RWPE1 (cell line): Measurements from ENCODE around the gene SCN2A.

ENCODE experiments used
- CTCF ChIA-PET: fragments of 350-600 bp; sonication (Branson Sonifier 250); formaldehyde crosslinking; extraction: SDS; loops from one replicate; lab custom pipeline; 2021; lab: Yijun Ruan, JAX
- POLR2A ChIA-PET: fragments of 400-600 bp; formaldehyde crosslinking; extraction: SDS; loops from one replicate; lab custom pipeline; 2020; ENCODE audit warnings: antibody characterized with exemption; ENCODE audit not compliant: low non-redundant PET; lab: Yijun Ruan, JAX
- DNase-seq: peaks from one replicate; pipeline ENCODE4 v3.0.0; 2012; ENCODE audit warnings: low spot score
- H3K27ac ChIP-seq: fragments of 450-650 bp; 2 replicates; pipeline ENCODE4 v1.5.1; 2017
- TF ChIP-seq, protein P1 (sequence below): fragments of 450-650 bp; conservative IDR thresholded peaks from 2 replicates; pipeline ENCODE4 v1.5.1; 2017; ENCODE audit warnings: low read depth, mild to moderate bottlenecking

SCN2A gene

DNA sequence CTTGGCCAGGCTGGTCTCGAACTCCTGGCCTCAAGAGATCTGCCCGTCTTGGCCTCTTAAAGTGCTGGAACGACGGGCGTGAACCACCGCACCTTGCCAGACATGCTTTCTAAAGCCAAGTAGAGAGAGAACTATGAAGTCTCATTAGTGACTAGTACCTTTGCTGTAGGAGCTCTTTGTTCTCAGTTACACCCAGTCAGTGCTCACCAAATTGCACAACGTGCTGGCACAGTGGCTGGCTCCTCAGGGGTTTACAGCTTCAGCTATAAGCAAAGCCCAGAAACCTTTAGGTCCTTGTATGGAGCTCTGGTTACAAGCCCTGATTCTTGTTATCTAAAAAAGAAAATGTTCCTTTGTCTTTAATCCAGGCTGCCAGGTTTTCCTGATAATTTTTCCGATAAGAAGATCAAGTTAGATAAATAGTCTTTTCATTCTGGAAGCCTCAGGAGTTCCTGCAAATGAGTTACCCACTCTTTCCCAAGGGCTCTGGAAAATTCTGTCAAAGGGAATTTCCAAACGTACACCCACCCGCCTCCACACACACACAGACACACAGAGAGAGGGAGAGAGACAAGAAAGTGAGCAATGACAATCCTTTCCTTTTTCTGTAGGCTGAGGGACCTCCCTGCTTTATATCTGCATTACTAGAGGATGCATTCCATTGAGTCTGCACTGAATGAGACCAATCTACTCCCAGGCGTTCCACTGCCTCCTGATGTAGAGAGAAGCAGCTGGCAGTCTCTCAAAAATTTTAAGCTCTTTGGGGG lies 130.1 kb downstream of the SCN2A start:
- H3K27ac ChIP-seq: no peak overlapping the region
- peak; percentile 1 for DNase-seq
- TF ChIP-seq, protein P1, sequence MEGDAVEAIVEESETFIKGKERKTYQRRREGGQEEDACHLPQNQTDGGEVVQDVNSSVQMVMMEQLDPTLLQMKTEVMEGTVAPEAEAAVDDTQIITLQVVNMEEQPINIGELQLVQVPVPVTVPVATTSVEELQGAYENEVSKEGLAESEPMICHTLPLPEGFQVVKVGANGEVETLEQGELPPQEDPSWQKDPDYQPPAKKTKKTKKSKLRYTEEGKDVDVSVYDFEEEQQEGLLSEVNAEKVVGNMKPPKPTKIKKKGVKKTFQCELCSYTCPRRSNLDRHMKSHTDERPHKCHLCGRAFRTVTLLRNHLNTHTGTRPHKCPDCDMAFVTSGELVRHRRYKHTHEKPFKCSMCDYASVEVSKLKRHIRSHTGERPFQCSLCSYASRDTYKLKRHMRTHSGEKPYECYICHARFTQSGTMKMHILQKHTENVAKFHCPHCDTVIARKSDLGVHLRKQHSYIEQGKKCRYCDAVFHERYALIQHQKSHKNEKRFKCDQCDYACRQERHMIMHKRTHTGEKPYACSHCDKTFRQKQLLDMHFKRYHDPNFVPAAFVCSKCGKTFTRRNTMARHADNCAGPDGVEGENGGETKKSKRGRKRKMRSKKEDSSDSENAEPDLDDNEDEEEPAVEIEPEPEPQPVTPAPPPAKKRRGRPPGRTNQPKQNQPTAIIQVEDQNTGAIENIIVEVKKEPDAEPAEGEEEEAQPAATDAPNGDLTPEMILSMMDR: no peak
- POLR2A ChIA-PET: no interaction called here
- CTCF ChIA-PET: interaction anchor here (0.7 kb wide), 1 partner anchor 13 kb away, joined by 4 read pairs; no protein-coding TSS in a partner anchor

DNA sequence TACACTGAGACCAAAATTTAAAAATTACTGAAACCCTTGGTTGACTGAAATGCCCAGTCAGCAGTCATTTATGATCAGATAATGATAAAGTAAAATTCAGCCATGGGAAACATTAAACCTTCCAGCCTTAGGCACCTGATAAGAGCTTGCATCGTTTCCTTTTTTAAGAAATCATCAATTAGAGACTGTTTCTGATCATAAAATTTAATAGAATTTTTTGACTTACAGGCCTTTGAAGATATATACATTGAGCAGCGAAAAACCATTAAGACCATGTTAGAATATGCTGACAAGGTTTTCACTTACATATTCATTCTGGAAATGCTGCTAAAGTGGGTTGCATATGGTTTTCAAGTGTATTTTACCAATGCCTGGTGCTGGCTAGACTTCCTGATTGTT lies 130.7 kb downstream of the SCN2A start:
- H3K27ac ChIP-seq: no peak overlapping the region
- DNase-seq: no peak
- TF ChIP-seq, protein P1: no peak
- POLR2A ChIA-PET: no interaction called here
- CTCF ChIA-PET: interaction anchor here (0.7 kb wide), 1 partner anchor 12 kb away, joined by 4 read pairs; no protein-coding TSS in a partner anchor

GRCh38 chr2:165371356-165371755 lies 132.1 kb downstream of the SCN2A start:
- no peak for DNase-seq
- TF ChIP-seq, protein P1: no peak
- no peak overlapping the region for H3K27ac ChIP-seq
- POLR2A ChIA-PET: no interaction called here
- CTCF ChIA-PET: no interaction called here

DNA sequence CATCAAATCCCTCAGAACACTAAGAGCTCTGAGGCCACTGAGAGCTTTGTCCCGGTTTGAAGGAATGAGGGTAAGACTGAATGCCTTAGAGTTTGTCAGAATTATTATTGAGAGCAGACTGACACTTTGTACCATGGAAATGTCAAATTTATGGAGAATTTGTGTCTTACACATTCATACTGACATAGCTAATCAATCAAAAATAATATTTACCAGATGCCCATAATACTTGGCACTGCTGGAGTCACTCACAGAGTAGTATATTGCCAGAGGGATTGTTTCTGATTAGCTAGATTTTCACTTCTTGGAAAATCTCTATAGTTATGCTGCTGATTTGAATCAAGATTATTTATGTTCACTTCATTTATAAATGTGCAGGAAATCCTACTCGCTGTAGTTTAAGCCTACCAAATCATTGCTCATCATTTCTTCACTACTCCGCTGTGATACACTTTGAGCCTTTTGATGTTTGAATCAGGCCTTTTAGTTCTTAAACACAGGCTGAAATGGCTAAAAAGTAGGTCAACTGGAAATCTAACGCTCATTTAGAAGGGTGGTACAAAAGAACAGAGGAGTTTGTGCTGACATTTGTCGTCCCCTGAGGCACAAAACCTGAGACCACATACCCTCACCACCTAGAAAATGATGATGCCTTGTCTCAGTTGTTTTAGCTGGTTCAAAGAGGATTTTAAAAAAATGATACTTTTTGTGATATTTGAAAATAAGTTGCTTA lies 134.2 kb downstream of the SCN2A start:
- ChIA-PET CTCF (no interaction called here), POLR2A (no interaction called here)
- TF ChIP-seq, protein P1: no peak
- H3K27ac ChIP-seq: no peak overlapping the region
- no peak for DNase-seq

DNA sequence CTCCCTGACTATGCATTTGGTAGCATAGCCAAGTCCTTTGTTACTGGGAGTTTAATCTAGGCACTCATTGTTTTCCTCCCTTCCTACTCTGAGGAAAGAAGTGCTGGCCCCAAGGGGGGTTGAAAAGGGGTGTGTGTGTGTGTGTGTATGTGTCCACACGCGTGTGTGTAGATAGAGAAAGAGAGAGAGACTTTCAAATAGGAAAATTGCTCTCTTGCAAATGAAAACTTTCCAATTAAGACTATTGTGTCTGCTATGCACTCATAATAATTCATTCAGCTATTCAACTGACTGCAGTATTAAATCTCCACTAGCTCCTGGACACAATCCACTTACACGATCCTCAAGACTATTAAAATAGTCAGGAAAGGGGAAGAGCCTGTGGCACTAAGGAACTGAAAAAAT lies 137.4 kb downstream of the SCN2A start:
- DNase-seq: no peak
- ChIA-PET CTCF (no interaction called here), POLR2A (no interaction called here)
- TF ChIP-seq, protein P1: no peak
- H3K27ac ChIP-seq: no peak overlapping the region

DNA sequence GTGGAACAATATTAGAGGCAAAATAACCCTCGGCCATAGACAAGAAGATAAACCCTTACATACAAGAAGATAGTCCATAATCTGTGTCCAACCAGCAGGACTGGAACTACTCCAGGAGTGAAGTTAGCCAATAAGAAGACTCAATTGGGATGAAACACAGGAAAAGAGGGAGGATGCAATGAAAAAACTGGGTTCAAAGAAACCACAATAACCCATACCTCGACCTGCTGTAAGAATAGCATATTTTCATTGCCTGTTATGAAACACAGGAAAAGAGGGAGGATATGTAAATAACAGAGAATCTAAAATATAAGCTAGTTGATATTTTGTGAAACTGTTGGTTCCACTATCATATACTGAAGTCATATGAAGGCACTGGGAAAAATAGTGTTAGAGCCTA lies 143.1 kb downstream of the SCN2A start:
- TF ChIP-seq, protein P1: no peak
- POLR2A ChIA-PET: no interaction called here
- CTCF ChIA-PET: interaction anchor here (0.7 to 0.9 kb wide), 2 partner anchors 13 to 19 kb away, joined by 3 to 4 read pairs; no protein-coding TSS in a partner anchor
- no peak for DNase-seq
- no peak overlapping the region for H3K27ac ChIP-seq
